Thyroid gland (tissue), 4 donors: ENCODE measurements around the gene PIK3CD.

ENCODE experiments used
- POLR2A ChIP-seq, 2 donors: fragments of 450-650 bp; IDR thresholded peaks; one replicate each; pipeline ENCODE4 v1.6.1; 2017; ENCODE audit warnings: antibody characterized with exemption in 2 of 2, mild to moderate bottlenecking in 2 of 2, moderate library complexity in 1 of 2
- TF ChIP-seq, protein P1 (sequence below), 6 experiments: fragments of 200-600 bp in 3 of 6; fragments of 450-650 bp in 3 of 6; sonication (generic) in 3 of 6; IDR thresholded peaks; one replicate each; pipeline ENCODE4 v1.5.1; 2016 to 2019; ENCODE audit warnings: antibody characterized with exemption in 6 of 6, mild to moderate bottlenecking in 2 of 6, inconsistent platforms in 1 of 6, moderate library complexity in 1 of 6

DNA sequence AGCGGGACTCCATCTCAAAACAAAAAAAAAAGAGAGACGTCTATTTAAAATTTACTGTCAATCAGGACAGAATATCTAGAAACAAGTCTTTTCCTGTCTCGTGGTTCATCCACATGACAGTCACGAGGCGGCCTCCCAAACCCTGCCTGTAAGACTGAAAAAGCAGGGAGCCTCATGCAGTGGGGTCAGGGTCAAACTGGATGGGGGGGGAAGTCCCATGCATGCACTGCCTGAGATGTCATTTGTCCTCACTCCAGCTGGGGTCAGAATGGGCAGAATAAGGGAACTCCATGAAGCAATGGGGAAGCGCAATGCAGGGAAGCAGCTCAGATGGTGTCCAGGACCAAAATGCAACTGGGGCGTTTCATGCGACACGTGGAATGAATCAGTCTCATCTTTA is 85.5 kb downstream of the PIK3CD start:
- TF ChIP-seq, protein P1, sequence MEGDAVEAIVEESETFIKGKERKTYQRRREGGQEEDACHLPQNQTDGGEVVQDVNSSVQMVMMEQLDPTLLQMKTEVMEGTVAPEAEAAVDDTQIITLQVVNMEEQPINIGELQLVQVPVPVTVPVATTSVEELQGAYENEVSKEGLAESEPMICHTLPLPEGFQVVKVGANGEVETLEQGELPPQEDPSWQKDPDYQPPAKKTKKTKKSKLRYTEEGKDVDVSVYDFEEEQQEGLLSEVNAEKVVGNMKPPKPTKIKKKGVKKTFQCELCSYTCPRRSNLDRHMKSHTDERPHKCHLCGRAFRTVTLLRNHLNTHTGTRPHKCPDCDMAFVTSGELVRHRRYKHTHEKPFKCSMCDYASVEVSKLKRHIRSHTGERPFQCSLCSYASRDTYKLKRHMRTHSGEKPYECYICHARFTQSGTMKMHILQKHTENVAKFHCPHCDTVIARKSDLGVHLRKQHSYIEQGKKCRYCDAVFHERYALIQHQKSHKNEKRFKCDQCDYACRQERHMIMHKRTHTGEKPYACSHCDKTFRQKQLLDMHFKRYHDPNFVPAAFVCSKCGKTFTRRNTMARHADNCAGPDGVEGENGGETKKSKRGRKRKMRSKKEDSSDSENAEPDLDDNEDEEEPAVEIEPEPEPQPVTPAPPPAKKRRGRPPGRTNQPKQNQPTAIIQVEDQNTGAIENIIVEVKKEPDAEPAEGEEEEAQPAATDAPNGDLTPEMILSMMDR (IDR thresholded peaks at IDR 0.05), result no peak
- no peak for TF ChIP-seq POLR2A (IDR thresholded peaks at IDR 0.05)
